ENCODE measurements around the gene ARL16. TPM values are rescaled to one million over a fixed set of nuclear protein-coding genes. Genes with fewer than 3 reads are reported as not detected.

ARL16 gene
- total RNA-seq, 1 experiment from 2014 or later, result 47.5 TPM

GRCh38 chr17:81666342-81667191 lies 17.0 kb downstream of the ARL16 start, which contains the start of the genes CCDC137 and OXLD1:
TSS of gene CCDC137 (plus strand) at chr17:81666737. CDS start at chr17:81666767, 30 bp downstream.
TSS of gene OXLD1 (minus strand) at chr17:81666605. CDS start at chr17:81666577, 28 bp downstream.
- no TSS peak for BruUV-seq (replicated peaks)
- ChIA-PET POLR2A (interaction anchor here (1.8 to 2.7 kb wide), 2 partner anchors 9 to 17 kb away, joined by 7 to 9 read pairs; partner anchors contain the start of genes ARL16 and HGS), RAD21 (ENCODE audit: low non-redundant PET in 1 of 2, low total read pairs in 2 of 2, uncharacterized antibody in 2 of 2, unreplicated experiment in 2 of 2) (interaction anchor here in 1 of 2 experiments (2.2 kb wide), 1 partner anchor 17 kb away, joined by 4 read pairs; the partner anchor contains the start of genes ARL16 and HGS), CTCF (no interaction called here)
- ATAC-seq (peak; percentile 86), DNase-seq (ENCODE audit: low read depth, low spot score) (peak; percentile 94)
- H4K20me1 ChIP-seq (ENCODE audit: insufficient read depth), result peaks cover 3% of the 10 kb centered on the region; the same call in 1 of the 2 replicates
- H3K4me2 ChIP-seq (ENCODE audit: low read length), result peak within 1 kb of the TSS; percentile 89
- peak within 1 kb of the TSS; percentile 78 to 84 for H3K4me3 ChIP-seq (replicated peaks in 1 of 2; ENCODE audit: low read depth in 1 of 2, low read length in 2 of 2)
- H2AFZ ChIP-seq (ENCODE audit: low read depth, low read length, poor library complexity, severe bottlenecking), result no peak within 1 kb of the TSS
- H3K4me1 ChIP-seq (ENCODE audit: control insufficient read depth in 1 of 2, insufficient read depth in 2 of 2, low read length in 2 of 2), result peaks cover 40 to 48% of the 10 kb centered on the region in 2 experiments
- no peaks in the 10 kb centered on the region for H3K27me3 ChIP-seq (ENCODE audit: insufficient read depth, low read length)
- H3K27ac ChIP-seq (ENCODE audit: low read depth, low read length), result peak within 1 kb of the TSS; percentile 86
- H3K79me2 ChIP-seq (ENCODE audit: insufficient read depth, low read length), result peaks cover 67% of the 10 kb centered on the region
- intact Hi-C loops (cut with micrococcal nuclease), result loop anchor here (1.0 kb wide), 2 partner anchors 17 to 29 kb away; partner anchors contain the start of genes ARL16, NPLOC4 and TSPAN10
- no peaks in the 10 kb centered on the region for H3K9me3 ChIP-seq (ENCODE audit: control insufficient read depth in 1 of 2, insufficient read depth in 1 of 2, low read depth in 1 of 2, low read length in 2 of 2)
- H3K9ac ChIP-seq (ENCODE audit: low read length), result peak within 1 kb of the TSS; percentile 97
- peaks cover 23 to 44% of the 10 kb centered on the region in 2 experiments for H3K36me3 ChIP-seq (ENCODE audit: control insufficient read depth in 1 of 2, insufficient read depth in 2 of 2, low read length in 2 of 2)
- no peaks in the 10 kb centered on the region for H3K9me2 ChIP-seq (ENCODE audit: insufficient read depth)
- TF ChIP-seq ELF1 (IDR thresholded peaks at IDR 0.05; ENCODE audit: borderline replicate concordance, low read depth), result peak; percentile 100; the same call in 1 of the 2 replicates
- TF ChIP-seq SP1 (IDR thresholded peaks at IDR 0.05; ENCODE audit: low read depth), result peak; percentile 96
- peak; percentile 72; the same call in 1 of the 2 replicates for TF ChIP-seq EGR1 (IDR thresholded peaks at IDR 0.05; ENCODE audit: low read depth)
- TF ChIP-seq CBX3 (IDR thresholded peaks at IDR 0.05; ENCODE audit: low read depth), result no peak
- TF ChIP-seq ZFX (IDR thresholded peaks at IDR 0.05), result peak; percentile 78; the same call in 1 of the 2 replicates
- no peak for TF ChIP-seq CEBPB (IDR thresholded peaks at IDR 0.05; ENCODE audit: low read depth)
- no peak for TF ChIP-seq FOSL1 (IDR thresholded peaks at IDR 0.05; ENCODE audit: low read depth)
- TF ChIP-seq SIN3A (IDR thresholded peaks at IDR 0.05; ENCODE audit: low read depth), result peak; percentile 99
- no peak for TF ChIP-seq JUND (IDR thresholded peaks at IDR 0.05)
- TF ChIP-seq ZNF274 (IDR thresholded peaks at IDR 0.05; ENCODE audit: low read depth, low read length), result no peak
- TF ChIP-seq EZH2 (IDR thresholded peaks at IDR 0.05), result no peak
- peak; percentile 94 for TF ChIP-seq MAX (IDR thresholded peaks at IDR 0.05)
- no peak for TF ChIP-seq ATF3 (IDR thresholded peaks at IDR 0.05)
- no peak for TF ChIP-seq SRF (IDR thresholded peaks at IDR 0.05; ENCODE audit: low read depth)
- peak; percentile 93 for TF ChIP-seq POLR2A (IDR thresholded peaks at IDR 0.05; ENCODE audit: borderline replicate concordance, extremely low read depth, insufficient read depth, insufficient read length)
- no peak for TF ChIP-seq TCF7L2 (IDR thresholded peaks at IDR 0.05; ENCODE audit: borderline replicate concordance, extremely low read depth, insufficient read depth, insufficient read length)
- TF ChIP-seq REST (IDR thresholded peaks at IDR 0.05; ENCODE audit: low read depth), result no peak
- TF ChIP-seq POLR2AphosphoS5 (IDR thresholded peaks at IDR 0.05; ENCODE audit: low read depth, low read length), result peak; percentile 95
- no peak for TF ChIP-seq RAD21 (IDR thresholded peaks at IDR 0.05; ENCODE audit: low read depth)
- peak; percentile 89 for TF ChIP-seq YY1 (IDR thresholded peaks at IDR 0.05; ENCODE audit: extremely low read depth, insufficient replicate concordance, low read depth, low read length)
- peak; percentile 72 for TF ChIP-seq ZBTB33 (IDR thresholded peaks at IDR 0.05; ENCODE audit: extremely low read depth, insufficient replicate concordance, low read length)
